Measurements from ENCODE around the gene ADARB2. TPM values are rescaled to one million over a fixed set of nuclear protein-coding genes. Genes with fewer than 3 reads are reported as not detected.
"Not testable (repeated sequence)": the region's sequence is repeated elsewhere in the genome, so short reads cannot be mapped to it uniquely, and the experiment has no call there.

The ADARB2 gene
- 1 to 10 TPM in 1 of 4 donors, under 1 TPM in 3; 0.40 to 1.5 (median 0.91) TPM for polyA plus RNA-seq (ENCODE audit: insufficient read length in 4 of 4)

DNA sequence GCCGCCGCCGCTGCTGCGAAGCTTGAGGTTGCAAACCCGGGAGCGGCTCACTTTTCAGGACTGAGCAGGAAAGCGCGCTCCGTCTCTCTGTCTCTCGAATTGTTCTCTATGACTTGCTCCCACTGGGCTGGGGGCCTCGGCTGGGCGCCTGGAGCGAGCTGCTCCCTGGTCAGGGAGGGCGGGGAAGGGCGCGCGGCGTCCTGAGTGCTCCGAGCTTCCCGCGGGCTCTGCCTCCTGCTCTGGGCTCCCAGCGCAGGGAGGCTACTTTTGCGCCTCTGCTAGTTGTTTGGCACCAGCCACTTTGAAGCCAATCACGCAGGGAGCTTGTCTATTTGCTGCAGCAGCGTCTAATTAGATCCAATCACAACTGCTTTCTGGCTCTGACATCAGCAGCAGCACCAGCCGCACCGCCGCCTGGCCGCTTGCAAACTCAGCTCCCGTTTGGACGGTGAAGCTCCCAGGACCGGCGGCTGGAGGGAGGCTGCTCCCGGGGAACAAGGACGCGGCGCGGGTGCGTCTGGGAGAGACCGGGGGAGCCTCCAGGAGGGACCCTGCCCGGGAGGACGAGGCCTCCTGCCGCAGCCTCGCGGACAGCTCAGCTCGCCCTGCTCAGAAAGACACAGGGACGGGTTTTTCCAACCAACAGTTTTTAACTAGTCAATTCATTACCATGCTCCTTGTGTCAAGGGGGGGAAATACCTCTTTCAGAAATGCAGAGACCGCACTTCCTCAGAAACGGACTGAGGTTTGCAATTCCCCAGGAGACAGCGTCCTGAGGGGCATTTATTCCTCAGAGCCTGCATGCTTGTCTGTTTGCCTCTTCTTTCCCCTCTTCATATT is at the start of gene ADARB2:
Gene ADARB2 (minus strand): TSS at position 304 of the 840 bp plus-strand sequence.
- peak; percentile 43 to 61 (median 50) for DNase-seq (ENCODE audit: low read depth in 4 of 4, low spot score in 3 of 4)

DNA sequence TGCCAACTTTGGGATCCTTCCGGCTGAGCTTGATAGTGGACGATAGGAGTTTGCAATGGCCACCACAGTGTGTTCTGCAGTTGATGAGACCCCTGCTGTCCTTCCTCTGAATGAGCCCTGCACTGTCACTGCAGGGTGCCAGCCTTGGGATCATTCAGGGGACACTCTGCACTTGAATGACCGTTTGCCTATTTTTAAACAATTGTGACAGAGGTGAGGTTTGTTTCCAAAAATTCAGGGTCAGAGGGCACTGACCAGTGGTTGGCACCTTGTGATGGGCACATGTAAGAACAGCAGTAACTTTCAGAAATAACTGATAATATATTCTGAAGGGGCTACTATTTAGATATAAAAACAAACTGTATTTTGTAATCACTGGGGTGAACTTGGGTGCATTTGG is 48.5 kb upstream of the ADARB2 start:
- DNase-seq (ENCODE audit: low read depth in 4 of 4, low spot score in 3 of 4) = no peak

DNA sequence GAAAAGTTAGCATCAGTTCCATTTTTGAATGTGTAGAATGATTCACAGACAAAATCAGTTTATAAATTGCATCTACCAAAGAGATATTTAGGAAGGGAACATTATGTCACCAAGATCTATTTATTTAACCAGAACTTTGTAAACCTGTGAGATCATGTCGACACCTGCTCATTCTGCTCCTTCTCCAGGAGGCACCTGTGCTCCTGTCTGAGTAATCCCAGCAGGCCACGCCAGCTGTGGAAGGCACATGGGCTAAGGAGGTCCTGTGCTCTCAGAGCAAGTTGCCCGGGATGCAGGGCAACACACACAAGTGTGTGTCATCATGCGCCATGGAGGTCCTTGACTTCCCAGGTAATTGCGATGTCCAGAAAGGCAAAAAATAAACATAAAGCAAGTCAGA is 45.5 kb upstream of the ADARB2 start:
- DNase-seq (ENCODE audit: low read depth in 4 of 4, low spot score in 3 of 4) = no peak

DNA sequence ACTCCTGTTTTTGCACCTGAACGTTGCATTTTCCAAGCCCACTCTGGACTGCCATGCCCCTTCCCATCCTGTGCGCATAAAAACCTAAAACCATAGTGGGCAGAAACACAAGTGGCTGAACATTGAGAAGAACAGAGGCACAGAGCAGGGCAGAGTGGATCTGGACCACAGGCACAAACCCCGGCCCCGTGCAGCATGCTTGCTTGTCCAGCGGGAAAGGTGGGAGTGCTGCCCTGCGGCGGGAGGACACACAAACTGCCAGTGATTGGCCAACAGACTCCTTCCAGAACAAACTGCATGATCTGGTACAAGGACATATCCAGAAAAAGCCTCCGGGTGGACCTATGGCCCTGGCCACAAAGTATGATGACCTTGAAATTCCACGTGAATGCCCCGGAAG is 42.5 kb upstream of the ADARB2 start:
- no peak for DNase-seq (ENCODE audit: low read depth in 4 of 4, low spot score in 3 of 4)

DNA sequence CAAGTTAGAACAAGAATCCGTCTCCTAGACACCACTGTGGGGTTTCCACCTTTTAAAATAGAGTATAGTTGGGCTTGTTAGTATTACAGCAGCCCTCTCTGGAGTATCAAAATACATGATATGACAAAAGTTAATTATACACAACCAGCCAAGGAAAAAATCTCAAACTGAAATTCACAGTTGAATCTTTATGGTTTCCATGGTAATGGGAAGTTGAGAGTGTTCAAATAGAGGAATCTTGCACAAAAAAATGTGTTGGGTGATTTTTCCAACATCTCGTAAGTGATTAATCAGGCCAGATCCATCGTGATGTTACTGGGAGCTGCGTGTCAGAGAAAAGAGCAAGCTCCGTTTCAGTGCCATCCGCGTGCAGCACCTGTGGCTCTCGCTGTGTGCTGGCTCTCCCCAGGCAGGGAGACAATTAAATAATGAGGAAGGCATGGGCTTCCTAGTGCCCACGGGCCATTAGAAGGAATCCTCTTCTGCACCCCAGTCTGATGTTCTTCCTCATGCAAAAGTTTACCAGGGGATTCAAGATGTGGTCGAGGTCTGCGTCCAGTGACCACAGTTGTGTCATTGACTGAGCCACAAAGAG is 41.1 kb upstream of the ADARB2 start:
- DNase-seq (ENCODE audit: low read depth in 4 of 4, low spot score in 3 of 4) = no peak

DNA sequence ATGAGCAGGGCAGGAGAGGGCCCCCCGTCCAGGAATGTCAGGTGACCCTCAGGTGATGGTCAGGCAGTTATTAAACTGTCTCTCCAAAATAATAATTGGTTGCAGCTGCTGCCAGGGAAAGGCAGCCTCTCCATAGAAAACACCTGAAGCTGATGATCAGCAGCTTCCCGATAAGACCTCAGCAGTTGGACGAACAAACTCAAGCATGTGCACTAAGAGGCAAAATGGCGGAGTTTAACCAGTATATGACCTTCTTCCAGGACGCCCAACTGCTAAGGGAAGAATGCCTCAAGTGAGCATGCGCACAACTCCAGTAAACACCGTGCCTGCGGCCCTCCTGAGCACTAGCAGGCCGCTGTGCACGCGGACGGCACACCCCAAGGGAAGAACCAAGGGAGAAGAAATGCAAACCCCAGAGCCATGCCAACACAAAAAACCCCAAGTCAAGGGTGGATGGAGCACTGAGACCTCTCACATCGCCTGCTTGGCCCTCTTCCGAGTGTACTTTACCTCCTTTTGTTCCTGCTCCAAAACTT is 38.9 kb upstream of the ADARB2 start:
- no peak for DNase-seq (ENCODE audit: low read depth in 4 of 4, low spot score in 3 of 4)

DNA sequence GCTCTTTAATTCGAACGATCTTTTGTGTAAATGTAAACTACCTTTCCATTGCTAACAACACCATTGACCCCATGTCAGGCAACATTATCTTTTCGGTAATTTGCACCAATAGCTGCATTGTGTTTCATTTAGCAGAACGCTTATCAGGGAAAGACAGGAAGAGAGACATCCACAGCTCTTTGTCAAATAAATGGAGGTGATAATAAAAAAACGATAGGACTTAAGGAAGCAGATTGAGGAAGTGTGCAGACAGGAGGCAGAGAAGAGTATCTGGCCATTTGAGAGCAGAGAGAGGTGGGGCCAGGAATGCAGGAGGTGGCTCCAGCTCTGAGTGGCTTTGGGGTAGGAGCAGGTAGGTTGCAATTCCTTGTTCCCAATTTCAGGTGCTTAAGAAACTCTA is 37.5 kb upstream of the ADARB2 start:
- DNase-seq (ENCODE audit: low read depth in 4 of 4, low spot score in 3 of 4) = no peak

DNA sequence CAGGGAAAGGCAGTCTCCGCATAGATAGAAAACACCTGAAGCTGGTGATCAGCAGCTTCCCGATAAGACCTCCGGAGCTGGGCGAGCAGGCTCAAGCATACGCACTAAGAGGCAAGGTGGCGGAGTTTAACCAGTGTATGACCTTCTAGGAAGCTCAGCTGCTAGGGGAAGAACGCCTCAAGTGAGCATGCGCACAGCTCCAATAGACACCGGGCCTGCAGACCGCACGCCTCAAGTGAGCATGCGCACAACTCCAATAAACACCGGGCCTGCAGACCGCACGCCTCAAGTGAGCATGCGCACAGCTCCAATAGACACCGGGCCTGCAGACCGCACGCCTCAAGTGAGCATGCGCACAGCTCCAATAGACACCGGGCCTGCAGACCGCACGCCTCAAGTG is 35.9 kb upstream of the ADARB2 start:
- not testable (repeated sequence) for DNase-seq (ENCODE audit: low read depth in 4 of 4, low spot score in 3 of 4)

DNA sequence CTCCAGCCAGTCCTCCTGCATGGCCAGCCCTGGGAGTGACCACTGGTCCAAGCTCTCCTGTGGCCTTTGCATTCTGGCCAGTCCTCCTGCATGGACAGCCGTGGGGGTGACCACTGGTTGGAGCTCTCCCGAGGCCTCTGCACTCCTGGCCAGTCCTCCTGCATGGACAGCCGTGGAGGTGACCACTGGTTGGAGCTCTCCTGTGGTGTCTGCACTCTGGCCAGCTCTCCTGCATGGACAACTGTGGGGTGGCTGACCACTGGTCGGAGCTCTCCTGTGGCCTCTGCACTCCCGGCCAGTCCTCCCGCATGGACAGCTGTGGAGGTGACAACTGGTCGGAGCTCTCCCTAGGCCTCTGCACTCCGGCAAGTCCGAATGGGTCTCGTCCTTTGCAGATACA is 28.7 kb upstream of the ADARB2 start:
- DNase-seq (ENCODE audit: low read depth in 4 of 4, low spot score in 3 of 4) = no peak

DNA sequence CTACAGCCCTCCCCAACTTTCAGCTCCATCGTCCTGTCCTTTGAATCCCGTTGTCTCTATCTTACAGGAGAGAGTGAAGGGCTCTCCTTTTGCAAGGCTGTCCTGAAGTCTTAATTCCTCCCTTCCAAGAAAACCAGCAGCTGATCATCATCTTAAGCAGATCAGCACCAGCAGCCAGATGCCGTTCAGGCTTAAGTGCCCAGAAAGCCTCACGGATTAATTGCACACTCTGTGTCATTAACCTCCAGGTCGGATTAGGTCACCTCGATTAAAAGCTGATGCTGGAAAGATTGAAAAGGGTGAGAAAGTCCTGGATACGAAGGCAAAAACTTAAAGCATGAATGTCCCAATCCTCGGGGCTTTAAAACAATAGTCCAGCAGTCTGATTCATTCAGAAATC is 24.8 kb upstream of the ADARB2 start:
- no peak for DNase-seq (ENCODE audit: low read depth in 4 of 4, low spot score in 3 of 4)

DNA sequence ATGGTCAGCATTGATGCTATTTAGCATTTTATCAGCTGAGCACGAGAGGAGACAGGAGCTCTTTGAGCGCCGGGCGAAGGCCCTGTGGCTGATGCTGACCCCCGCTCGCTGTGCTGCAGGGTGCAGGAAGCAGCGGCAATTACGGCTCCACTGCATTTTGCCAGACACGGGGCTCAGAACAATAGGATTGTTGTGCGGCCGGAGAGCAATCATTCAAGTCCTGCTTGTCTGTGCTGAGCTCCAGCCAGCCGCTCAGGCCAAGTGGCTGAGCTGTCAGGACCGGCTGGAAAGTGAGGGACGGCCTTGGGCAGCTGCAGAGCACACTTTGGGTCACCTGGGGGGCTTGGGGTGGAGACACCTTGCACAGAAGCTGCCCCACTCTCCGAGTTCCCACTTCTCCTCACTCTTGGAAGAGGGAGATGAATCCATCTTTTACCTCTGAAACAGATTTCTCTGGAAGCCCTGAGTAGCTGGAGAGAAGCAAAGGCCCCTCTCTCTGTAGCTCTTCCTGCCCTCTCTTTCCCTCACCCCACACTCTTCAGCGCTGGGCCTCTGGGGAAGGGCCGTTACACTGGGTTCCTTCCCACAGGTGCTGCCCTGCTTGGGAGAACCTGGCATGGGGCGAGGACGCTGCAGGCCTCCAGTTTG is 17.3 kb upstream of the ADARB2 start:
- DNase-seq (ENCODE audit: low read depth in 4 of 4, low spot score in 3 of 4) = no peak

DNA sequence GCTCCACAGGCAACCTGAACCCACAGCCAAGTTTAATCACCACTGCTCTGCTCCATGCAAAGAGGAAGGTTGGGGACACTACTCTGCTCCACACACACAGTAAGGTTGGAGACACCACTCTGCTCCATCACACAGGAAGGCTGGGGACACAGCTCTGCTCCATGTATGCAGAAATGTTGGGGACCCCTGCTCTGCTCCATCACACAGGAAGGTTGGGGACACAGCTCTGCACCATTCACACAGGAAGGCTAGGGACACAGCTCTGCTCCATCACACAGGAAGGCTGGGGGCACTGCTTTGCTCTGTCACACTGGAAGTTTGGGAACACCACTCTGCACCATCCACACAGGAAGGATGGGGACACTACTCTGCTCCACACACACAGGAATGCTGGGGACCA is 14.8 kb upstream of the ADARB2 start:
- DNase-seq (ENCODE audit: low read depth in 4 of 4, low spot score in 3 of 4) = no peak

DNA sequence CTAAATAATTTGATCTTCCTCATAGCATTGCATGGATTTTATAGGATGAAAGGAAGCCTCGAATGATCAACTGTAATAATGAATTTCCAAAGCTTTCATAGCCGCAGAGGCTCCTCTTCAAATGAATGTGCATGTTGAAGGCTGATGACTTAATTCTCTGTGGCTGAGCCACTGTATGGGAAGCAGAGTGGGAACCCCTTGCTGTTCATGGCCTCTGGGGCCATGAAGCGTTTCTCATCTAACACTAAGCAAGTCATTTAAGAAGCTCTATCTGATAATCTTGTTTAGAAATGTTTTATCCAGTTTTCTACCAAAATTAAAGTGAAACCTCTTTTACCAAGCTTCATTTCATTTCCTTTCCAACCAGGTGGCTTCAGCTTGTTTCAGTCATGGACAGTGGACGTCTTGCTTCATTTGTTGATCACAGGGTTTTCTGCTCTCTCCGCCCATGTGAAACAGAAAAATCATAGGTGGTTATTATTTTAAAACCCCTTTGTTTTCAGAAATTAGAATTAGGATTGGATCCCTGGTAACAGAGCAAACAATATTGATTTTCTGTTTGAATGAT is 10.3 kb upstream of the ADARB2 start:
- DNase-seq (ENCODE audit: low read depth in 4 of 4, low spot score in 3 of 4) = no peak

DNA sequence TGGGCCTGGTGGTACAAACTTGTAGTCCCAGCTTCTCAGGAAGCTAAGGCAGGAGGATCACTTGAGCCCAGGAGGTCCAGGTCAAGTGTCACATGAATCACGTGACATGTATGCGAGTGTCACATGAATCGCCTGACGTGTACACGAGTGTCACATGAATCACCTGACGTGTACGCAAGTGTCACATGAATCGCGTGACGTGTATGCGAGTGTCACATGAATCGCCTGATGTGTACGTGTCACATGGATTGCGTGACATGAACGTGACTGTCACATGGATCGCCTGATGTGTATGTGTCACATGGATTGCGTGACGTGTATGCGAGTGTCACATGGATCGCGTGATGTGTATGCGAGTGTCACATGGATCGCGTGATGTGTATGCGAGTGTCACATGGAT is 9.5 kb upstream of the ADARB2 start:
- no peak for DNase-seq (ENCODE audit: low read depth in 4 of 4, low spot score in 3 of 4)

DNA sequence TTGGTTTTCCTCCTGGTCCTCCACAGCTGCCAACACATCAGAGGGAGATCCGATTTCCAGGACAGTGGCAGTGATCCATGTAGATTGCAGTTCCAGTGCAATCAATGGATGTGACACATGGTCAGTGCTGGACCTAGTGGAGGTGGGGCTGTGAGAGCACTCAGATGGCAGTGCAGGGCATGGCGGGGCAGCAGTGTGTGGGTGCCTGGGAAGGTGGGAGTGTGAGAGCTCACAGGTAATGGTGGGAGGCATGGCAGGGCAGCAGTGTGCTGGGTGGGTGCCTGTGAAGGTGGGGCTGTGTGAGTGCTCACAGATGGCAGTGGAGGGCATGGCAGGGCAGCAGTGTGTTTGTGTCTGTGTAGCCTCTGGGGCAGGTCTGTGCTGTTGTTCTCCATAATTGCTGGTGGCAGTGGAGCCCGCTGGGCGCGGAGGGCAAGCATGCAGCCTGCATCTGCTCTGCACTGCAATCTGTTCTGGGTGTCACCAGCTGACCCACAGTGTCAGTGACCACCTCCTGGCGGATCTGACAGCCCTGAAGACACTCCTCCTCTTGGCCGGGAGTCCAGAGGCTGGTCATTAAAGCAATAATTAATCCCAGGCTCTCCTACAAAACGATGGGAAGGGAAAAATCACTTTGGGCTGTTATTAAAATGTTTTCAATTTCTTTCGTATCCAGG is 8.6 kb upstream of the ADARB2 start:
- DNase-seq (ENCODE audit: low read depth in 4 of 4, low spot score in 3 of 4) = no peak

DNA sequence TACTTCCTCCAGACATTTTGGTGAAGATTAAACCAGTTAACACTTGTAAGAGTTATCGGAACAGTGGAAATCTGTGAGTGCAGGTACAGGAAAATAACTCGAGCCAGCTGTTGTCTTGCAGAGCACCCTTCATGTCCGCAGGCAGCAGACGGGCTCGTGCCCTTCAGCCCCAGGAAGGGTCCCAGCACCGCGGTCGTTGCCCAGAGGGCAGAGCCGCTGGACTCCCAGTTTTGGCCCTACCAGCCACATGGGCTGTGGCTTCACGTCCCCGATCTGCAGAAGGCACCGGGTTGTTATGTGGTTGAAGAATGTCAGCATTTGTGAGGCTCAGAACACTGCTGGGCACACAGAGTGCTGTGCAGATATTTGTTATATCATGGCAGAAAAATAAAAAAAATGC is 7.2 kb upstream of the ADARB2 start:
- no peak for DNase-seq (ENCODE audit: low read depth in 4 of 4, low spot score in 3 of 4)

DNA sequence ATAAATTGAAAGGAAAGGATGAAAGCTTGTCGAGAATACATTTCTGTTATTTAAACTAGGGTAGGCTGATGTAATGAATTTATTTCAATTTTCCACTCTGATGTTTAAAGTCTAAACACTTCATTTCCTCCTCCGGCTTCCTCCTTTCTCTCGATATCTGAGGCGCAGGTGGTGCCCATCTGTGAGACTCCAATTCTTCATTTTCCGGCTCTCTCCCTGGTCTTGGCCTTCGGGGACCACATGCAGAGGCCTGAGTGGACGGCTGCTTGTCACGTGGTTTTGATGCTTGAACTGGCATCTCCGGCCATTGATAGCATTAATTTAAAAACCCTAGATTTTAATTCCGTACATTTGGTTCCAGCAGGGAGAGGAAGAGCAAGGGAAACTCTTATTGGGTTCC is 5.8 kb upstream of the ADARB2 start:
- DNase-seq (ENCODE audit: low read depth in 4 of 4, low spot score in 3 of 4) = no peak

DNA sequence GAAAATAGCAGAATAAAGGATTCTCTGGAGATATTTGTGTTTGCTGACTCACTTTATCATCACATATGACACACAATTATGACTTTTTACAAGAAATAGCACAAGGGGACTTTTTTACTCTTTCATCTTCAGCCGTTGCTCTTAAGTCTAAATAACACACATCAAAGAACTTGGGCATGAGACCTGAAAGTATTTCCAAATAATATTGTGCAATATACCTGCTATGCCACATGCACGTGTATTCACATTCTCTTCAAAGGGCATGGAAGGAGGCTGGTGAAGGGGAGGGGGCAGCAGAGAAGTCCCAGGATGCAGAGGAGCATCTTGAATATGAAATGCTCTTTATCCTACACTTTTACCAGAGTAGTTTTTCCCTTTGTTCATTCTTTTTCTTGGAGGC is 4.1 kb upstream of the ADARB2 start:
- no peak for DNase-seq (ENCODE audit: low read depth in 4 of 4, low spot score in 3 of 4)

DNA sequence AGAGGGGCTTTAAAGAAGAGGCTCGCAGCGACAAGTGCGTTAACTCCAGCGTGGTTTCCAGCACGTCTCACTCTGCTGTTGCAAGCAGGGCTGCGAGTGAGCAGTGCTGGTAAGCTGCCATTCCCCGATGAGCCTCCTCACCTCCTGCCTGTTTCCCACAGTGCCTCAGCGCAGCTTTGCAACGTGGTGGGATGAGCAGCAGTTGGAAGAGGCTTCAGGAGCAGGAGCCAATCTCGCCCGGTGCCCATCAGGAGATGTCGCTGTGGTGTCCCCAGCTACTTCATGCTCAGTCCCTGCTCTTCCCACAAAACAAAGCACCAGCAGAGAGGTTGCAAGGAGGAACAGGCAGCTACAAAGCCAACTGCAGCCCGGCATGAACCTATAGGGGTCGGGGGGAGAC is 2.4 kb upstream of the ADARB2 start:
- no peak for DNase-seq (ENCODE audit: low read depth in 4 of 4, low spot score in 3 of 4)

DNA sequence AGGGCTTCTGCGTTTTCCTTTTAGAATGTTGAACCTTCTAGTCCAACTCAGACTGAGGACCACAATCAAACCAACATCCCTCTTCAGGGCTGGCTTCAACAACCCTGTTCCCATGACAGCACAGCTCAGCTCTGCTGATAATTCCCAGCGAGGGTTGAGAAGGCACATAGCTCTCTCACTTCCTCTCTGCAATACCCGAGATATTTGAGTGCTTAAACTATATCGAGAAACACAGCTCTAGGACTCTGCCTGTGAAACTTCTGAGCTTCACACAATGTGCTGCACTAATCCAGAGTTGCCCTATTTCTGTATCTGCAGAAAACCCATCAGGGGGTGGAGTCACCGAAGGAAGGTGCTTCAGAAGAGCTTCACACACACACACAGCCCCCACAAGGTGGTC is 1.6 kb upstream of the ADARB2 start:
- DNase-seq (ENCODE audit: low read depth in 4 of 4, low spot score in 3 of 4) = no peak

DNA sequence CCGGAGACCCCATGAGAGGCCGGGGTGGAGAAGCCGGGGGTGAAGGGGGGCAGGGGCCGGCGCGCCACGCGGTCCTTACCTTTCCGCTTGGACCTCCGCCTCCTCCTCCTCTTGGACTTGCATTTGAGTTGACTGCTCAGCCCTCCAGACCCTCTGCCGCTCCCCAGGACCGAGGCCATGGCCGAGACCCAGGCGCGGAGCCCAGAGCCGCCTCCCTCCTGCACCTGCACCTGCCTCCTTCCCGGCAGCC is 428 bp downstream of the ADARB2 start:
- DNase-seq (ENCODE audit: low read depth in 4 of 4, low spot score in 3 of 4) = no peak

Measured in left renal pelvis (tissue), 4 donors.